Measurements from ENCODE around the gene AOX1.
"Not testable (repeated sequence)": the region's sequence is repeated elsewhere in the genome, so short reads cannot be mapped to it uniquely, and the experiment has no call there.

AOX1 gene

GRCh38 chr2:200661477-200661876, 75.7 kb downstream of the AOX1 start:
- DNase-seq (ENCODE audit: extremely low spot score, insufficient read length, low read depth) = no peak
- no peak for FAIRE-seq

GRCh38 chr2:200662727-200663126, 76.9 kb downstream of the AOX1 start:
- DNase-seq (ENCODE audit: extremely low spot score, insufficient read length, low read depth) = no peak
- FAIRE-seq = no peak

- no peak for FAIRE-seq
Observed at GRCh38 chr2:200664770-200665494, 79.1 kb downstream of the AOX1 start.

GRCh38 chr2:200665626-200666453, 80.0 kb downstream of the AOX1 start:
- DNase-seq (ENCODE audit: extremely low spot score, insufficient read length, low read depth) = no peak
- FAIRE-seq = no peak

More at GRCh38 chr2:200664770-200665494, 79.1 kb downstream of the AOX1 start:
- no peak for DNase-seq (ENCODE audit: extremely low spot score, insufficient read length, low read depth)

GRCh38 chr2:200667413-200667812, 81.6 kb downstream of the AOX1 start:
- no peak for DNase-seq (ENCODE audit: extremely low spot score, insufficient read length, low read depth)
- FAIRE-seq = no peak

- FAIRE-seq (no peak), DNase-seq (ENCODE audit: extremely low spot score, insufficient read length, low read depth) (no peak)
Observed at GRCh38 chr2:200668478-200668877, 82.7 kb downstream of the AOX1 start.

- FAIRE-seq (no peak), DNase-seq (ENCODE audit: extremely low spot score, insufficient read length, low read depth) (no peak)
Observed at GRCh38 chr2:200669308-200669707, 83.5 kb downstream of the AOX1 start.

GRCh38 chr2:200670313-200670712, 84.5 kb downstream of the AOX1 start:
- DNase-seq (ENCODE audit: extremely low spot score, insufficient read length, low read depth) (no peak), FAIRE-seq (no peak)

- FAIRE-seq (no peak), DNase-seq (ENCODE audit: extremely low spot score, insufficient read length, low read depth) (no peak)
Observed at GRCh38 chr2:200670751-200671150, 84.9 kb downstream of the AOX1 start.

- FAIRE-seq = no peak
- no peak for DNase-seq (ENCODE audit: extremely low spot score, insufficient read length, low read depth)
Observed at GRCh38 chr2:200673191-200673590, 87.4 kb downstream of the AOX1 start.

- no peak for DNase-seq (ENCODE audit: extremely low spot score, insufficient read length, low read depth)
- FAIRE-seq = no peak
Observed at GRCh38 chr2:200674837-200675236, 89.0 kb downstream of the AOX1 start.

GRCh38 chr2:200677171-200677570, 91.4 kb downstream of the AOX1 start:
- DNase-seq (ENCODE audit: extremely low spot score, insufficient read length, low read depth) (no peak), FAIRE-seq (no peak)

GRCh38 chr2:200677721-200678532, 92.1 kb downstream of the AOX1 start:
- DNase-seq (ENCODE audit: extremely low spot score, insufficient read length, low read depth) (no peak), FAIRE-seq (no peak)

- no peak for FAIRE-seq
- DNase-seq (ENCODE audit: extremely low spot score, insufficient read length, low read depth) = no peak
Observed at GRCh38 chr2:200679127-200679526, 93.3 kb downstream of the AOX1 start.

- no peak for DNase-seq (ENCODE audit: extremely low spot score, insufficient read length, low read depth)
- FAIRE-seq = no peak
Observed at GRCh38 chr2:200679535-200679934, 93.7 kb downstream of the AOX1 start.

- FAIRE-seq (no peak), DNase-seq (ENCODE audit: extremely low spot score, insufficient read length, low read depth) (no peak)
Observed at GRCh38 chr2:200681697-200682096, 95.9 kb downstream of the AOX1 start.

- DNase-seq (ENCODE audit: extremely low spot score, insufficient read length, low read depth); FAIRE-seq: not testable (repeated sequence)
Observed at GRCh38 chr2:200682407-200682806, 96.6 kb downstream of the AOX1 start.

- FAIRE-seq (no peak), DNase-seq (ENCODE audit: extremely low spot score, insufficient read length, low read depth) (no peak)
Observed at GRCh38 chr2:200687922-200688920, 102.4 kb downstream of the AOX1 start.

GRCh38 chr2:200689115-200689514, 103.3 kb downstream of the AOX1 start:
- FAIRE-seq = no peak
- DNase-seq (ENCODE audit: extremely low spot score, insufficient read length, low read depth) = no peak
